ENCODE data around the gene JADE1.

JADE1 gene

GRCh38 chr4:128904821-128905220 is 95.3 kb downstream of the JADE1 start:
- TF ChIP-seq POLR2AphosphoS5 (IDR thresholded peaks at IDR 0.05; ENCODE audit: low read depth, low read length): no peak
- TF ChIP-seq POLR2A (IDR thresholded peaks at IDR 0.05; ENCODE audit: low read depth, low read length): no peak
- no peak for TF ChIP-seq TAF1 (IDR thresholded peaks at IDR 0.05; ENCODE audit: borderline replicate concordance, low read depth, low read length)
- FAIRE-seq (no peak), DNase-seq (ENCODE audit: insufficient read length) (no peak)

GRCh38 chr4:128906581-128906980 is 97.1 kb downstream of the JADE1 start:
- no peak for DNase-seq (ENCODE audit: insufficient read length)
- no peak for TF ChIP-seq TAF1 (IDR thresholded peaks at IDR 0.05; ENCODE audit: borderline replicate concordance, low read depth, low read length)
- no peak for TF ChIP-seq POLR2AphosphoS5 (IDR thresholded peaks at IDR 0.05; ENCODE audit: low read depth, low read length)
- no peak for TF ChIP-seq POLR2A (IDR thresholded peaks at IDR 0.05; ENCODE audit: low read depth, low read length)

GRCh38 chr4:128907981-128908380 is 98.5 kb downstream of the JADE1 start:
- no peak for DNase-seq (ENCODE audit: insufficient read length)
- TF ChIP-seq POLR2AphosphoS5 (IDR thresholded peaks at IDR 0.05; ENCODE audit: low read depth, low read length) (no peak), TAF1 (IDR thresholded peaks at IDR 0.05; ENCODE audit: borderline replicate concordance, low read depth, low read length) (no peak), POLR2A (IDR thresholded peaks at IDR 0.05; ENCODE audit: low read depth, low read length) (no peak)
- FAIRE-seq: no peak

More at GRCh38 chr4:128906581-128906980, 97.1 kb downstream of the JADE1 start:
- FAIRE-seq: no peak

- TF ChIP-seq TAF1 (IDR thresholded peaks at IDR 0.05; ENCODE audit: borderline replicate concordance, low read depth, low read length) (no peak), POLR2AphosphoS5 (IDR thresholded peaks at IDR 0.05; ENCODE audit: low read depth, low read length) (no peak), POLR2A (IDR thresholded peaks at IDR 0.05; ENCODE audit: low read depth, low read length) (no peak)
- peak; percentile 30 for FAIRE-seq
These were observed 99.2 kb downstream of the JADE1 start for GRCh38 chr4:128908735-128909134.

GRCh38 chr4:128913228-128913627 is 103.7 kb downstream of the JADE1 start:
- no peak for DNase-seq (ENCODE audit: insufficient read length)
- no peak for TF ChIP-seq POLR2A (IDR thresholded peaks at IDR 0.05; ENCODE audit: low read depth, low read length)
- no peak for TF ChIP-seq TAF1 (IDR thresholded peaks at IDR 0.05; ENCODE audit: borderline replicate concordance, low read depth, low read length)
- no peak for TF ChIP-seq POLR2AphosphoS5 (IDR thresholded peaks at IDR 0.05; ENCODE audit: low read depth, low read length)
- no peak for FAIRE-seq

More at GRCh38 chr4:128908735-128909134, 99.2 kb downstream of the JADE1 start:
- DNase-seq (ENCODE audit: insufficient read length): no peak

GRCh38 chr4:128915544-128915943 is 106.0 kb downstream of the JADE1 start:
- no peak for TF ChIP-seq TAF1 (IDR thresholded peaks at IDR 0.05; ENCODE audit: borderline replicate concordance, low read depth, low read length)
- no peak for TF ChIP-seq POLR2A (IDR thresholded peaks at IDR 0.05; ENCODE audit: low read depth, low read length)
- no peak for TF ChIP-seq POLR2AphosphoS5 (IDR thresholded peaks at IDR 0.05; ENCODE audit: low read depth, low read length)
- FAIRE-seq (peak; percentile 56), DNase-seq (ENCODE audit: insufficient read length) (no peak)

- FAIRE-seq (peak; percentile 54), DNase-seq (ENCODE audit: insufficient read length) (no peak)
- TF ChIP-seq POLR2AphosphoS5 (IDR thresholded peaks at IDR 0.05; ENCODE audit: low read depth, low read length) (no peak), TAF1 (IDR thresholded peaks at IDR 0.05; ENCODE audit: borderline replicate concordance, low read depth, low read length) (no peak), POLR2A (IDR thresholded peaks at IDR 0.05; ENCODE audit: low read depth, low read length) (peak; percentile 23; the same call in 1 of the 2 replicates)
These were observed 107.3 kb downstream of the JADE1 start for GRCh38 chr4:128916832-128917231.

GRCh38 chr4:128917781-128918180 is 108.3 kb downstream of the JADE1 start:
- DNase-seq (ENCODE audit: insufficient read length) (no peak), FAIRE-seq (peak; percentile 71)
- no peak for TF ChIP-seq TAF1 (IDR thresholded peaks at IDR 0.05; ENCODE audit: borderline replicate concordance, low read depth, low read length)
- TF ChIP-seq POLR2AphosphoS5 (IDR thresholded peaks at IDR 0.05; ENCODE audit: low read depth, low read length): no peak
- no peak for TF ChIP-seq POLR2A (IDR thresholded peaks at IDR 0.05; ENCODE audit: low read depth, low read length)

- DNase-seq (ENCODE audit: insufficient read length) (no peak), FAIRE-seq (no peak)
These were observed 112.5 kb downstream of the JADE1 start for GRCh38 chr4:128921954-128922353.

More at GRCh38 chr4:128921954-128922353, 112.5 kb downstream of the JADE1 start:
- TF ChIP-seq TAF1 (IDR thresholded peaks at IDR 0.05; ENCODE audit: borderline replicate concordance, low read depth, low read length) (no peak), POLR2A (IDR thresholded peaks at IDR 0.05; ENCODE audit: low read depth, low read length) (no peak), POLR2AphosphoS5 (IDR thresholded peaks at IDR 0.05; ENCODE audit: low read depth, low read length) (no peak)

Measured in GM12892 (cell line).